Epidermal melanocyte (primary cell): ENCODE data around the gene MARK3.

Experiments used
- DNase-seq: peaks from one replicate; pipeline ENCODE4 v3.0.0; 2011; ENCODE audit warnings: low spot score; ENCODE audit not compliant: insufficient read length

Gene MARK3

DNA sequence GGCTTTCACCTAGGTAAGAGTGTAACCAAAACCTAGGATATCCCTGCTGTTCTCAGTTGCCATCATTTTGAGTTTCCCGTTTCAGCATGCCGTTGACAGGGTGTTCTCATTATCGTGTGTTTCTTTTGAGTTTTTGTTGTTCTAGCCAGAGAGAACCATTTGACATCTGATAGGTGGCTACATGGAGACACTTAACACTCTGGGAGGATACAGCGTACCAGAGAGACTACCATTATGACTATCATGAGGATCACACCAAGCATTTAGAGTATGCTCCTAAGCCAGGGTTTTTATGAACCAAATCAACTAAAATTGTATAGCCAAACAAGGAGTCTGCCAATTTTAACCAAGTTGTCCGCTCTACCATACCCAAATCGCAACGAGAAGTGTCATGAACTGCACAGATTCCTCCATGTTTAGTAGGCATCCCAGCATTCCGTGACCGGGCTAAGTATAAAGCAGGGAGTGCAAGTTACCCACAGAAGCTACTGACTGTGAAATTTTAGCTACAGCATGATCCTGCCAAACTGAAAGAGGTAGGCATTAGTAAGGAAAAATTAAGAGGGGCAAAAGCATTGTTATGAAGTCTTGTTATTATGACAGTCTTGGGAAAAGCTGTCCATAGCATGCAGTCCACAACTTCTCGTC lies 48.8 kb downstream of the MARK3 start:
- DNase-seq, result no peak

- DNase-seq, result no peak
Measured at GRCh38 chr14:103434868-103435442, 49.7 kb downstream of the MARK3 start.

DNA sequence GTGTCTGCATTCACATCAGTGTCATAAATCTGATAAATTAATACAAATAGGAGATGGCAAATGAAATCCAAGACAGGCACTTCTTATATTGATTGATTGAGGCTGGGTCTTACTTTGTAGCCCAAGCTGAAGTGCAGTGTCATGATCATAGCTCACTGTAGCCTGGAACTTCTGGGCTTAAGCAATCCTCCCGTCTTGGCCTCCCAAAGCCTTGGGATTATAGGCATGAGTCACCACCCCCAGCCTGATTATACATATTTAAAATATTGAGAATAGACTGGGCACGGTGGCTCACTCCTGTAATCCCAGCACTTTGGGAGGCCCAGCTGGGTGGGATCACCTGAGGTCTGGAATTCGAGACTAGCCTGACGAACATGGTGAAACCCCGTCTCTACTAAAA lies 51.3 kb downstream of the MARK3 start:
- no peak for DNase-seq

DNA sequence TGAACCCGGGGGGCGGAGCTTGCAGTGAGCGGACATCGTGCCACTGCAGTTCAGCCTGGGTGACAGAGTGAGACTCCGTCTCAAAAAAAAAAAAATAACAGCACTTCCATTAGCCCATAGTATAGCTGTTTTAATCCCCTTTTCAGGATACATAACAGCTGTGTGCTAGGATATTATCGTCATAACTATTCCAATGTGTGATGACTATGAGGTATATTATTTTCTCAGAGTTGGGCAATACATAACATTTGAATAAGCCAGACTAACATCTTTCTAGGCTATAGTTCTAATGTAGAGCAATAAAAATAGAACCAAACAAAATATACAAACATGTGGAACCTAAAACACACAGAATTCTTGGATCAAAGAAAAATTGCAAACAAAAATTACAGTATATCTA lies 57.1 kb downstream of the MARK3 start:
- no peak for DNase-seq

- no peak for DNase-seq
Measured at GRCh38 chr14:103443111-103443510, 57.9 kb downstream of the MARK3 start.

- DNase-seq, result no peak
Measured at GRCh38 chr14:103444837-103445524, 59.8 kb downstream of the MARK3 start.

GRCh38 chr14:103445806-103446205 lies 60.6 kb downstream of the MARK3 start:
- no peak for DNase-seq

DNA sequence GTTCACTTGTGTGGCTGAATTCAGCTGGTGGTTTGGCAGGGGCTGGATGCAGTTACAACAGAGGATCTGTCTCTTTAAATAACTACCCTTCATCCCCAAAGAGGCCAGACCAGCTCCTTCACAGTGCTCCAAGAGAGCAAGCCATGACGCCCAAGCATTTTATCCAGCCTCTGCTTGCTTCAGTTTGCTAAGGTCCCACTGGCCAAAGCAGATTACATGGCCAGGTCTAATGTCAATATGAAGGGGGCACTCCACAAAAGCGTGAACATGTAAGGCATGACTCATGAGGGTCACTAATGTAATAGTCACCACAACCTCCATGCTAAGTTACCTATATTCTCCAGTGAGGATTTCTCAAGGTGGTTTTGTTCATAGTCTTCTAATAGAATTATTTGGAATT lies 62.9 kb downstream of the MARK3 start:
- no peak for DNase-seq

DNA sequence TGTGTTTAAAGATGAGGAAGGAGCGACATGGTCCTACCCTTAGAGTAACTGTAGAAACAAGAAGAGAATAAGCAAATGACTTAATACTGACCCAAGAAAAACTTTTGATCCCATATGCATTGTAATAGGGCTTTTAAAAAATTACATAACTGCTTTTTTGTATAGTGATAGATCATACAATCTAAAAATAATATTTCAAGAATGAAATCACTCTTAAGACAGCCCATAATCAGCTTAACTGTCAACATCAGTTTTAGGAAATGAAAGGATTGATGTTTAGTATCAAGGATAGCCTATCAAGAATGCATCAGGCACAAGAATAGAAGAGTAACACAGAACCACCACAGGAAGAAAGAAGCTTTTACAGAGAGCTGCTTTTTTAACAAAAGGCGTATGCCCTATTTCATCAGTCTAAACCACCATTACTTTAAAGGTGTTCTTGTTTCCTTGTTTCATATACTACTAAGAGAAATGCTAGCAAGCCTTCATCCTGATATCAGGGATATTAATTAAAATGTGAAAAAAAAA lies 64.5 kb downstream of the MARK3 start:
- no peak for DNase-seq

- DNase-seq, result no peak
Measured at GRCh38 chr14:103450416-103450815, 65.2 kb downstream of the MARK3 start.

DNA sequence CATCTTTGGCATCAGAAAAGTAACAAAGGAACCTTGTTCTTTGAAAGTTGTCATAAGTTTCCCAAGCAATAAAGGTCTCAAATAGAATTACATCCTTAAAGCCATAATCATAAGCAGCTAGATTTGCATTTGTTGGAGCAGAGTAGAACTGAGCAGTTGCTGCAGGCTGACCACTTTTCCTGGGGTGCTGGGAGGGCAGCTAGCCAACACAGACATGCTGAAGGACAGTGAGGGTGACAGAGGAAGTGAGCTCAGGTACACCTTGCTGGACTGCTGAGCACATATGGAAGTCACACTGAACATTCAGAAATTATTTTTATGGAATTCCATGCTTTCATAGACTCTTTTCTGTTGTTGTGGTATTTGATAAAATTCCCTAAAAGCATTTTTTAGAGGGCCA lies 66.2 kb downstream of the MARK3 start:
- no peak for DNase-seq

DNA sequence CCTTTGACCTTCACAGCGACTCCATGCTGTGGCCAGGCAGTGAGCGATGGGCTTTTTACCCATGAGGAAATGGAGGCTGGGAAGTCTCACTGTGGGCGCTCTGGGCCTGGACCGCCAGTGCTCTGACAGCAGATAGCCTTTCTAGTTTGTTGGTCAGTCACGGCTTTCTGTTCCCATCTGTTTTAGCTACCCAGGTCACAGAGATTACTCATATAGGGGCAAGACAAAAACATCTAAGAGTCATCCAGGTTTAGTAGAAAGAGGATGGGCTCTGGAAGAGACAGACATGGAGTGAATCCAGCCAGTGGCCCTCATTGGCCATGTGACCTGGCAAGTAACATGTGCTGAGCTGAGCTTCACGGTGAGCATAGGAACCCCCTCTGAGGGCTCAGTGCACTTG lies 68.6 kb downstream of the MARK3 start:
- no peak for DNase-seq

DNA sequence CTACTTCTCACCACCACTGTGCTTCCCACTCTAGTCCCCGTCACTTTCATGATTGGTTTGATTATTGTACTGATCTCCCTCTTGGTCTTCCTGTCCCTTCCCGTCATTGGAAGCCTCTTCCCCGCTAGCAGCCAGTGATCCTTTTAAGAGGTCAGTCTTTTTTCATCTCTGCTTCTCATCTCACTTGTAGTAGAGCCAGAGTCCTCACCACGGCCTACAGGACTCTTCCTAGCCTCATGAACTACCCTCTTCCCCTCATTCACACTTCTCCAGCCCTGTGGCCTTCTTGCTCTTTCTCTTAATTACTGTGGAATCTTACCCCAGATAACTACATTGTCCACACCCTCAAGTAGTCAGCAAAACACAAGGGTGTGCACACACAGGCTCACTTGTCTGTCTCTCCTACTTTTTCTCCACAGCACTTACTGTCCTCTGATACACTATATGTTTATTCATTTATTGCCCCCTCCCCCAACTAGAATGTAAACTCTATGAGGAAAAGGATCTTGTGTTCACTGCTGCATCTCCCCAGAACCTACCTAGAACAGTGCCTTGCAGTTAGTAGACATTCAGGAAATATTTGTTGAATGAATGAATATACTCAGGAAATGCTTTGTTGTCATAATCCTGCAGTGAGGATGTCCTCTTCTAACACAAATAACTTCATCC lies 71.1 kb downstream of the MARK3 start:
- DNase-seq, result no peak

DNA sequence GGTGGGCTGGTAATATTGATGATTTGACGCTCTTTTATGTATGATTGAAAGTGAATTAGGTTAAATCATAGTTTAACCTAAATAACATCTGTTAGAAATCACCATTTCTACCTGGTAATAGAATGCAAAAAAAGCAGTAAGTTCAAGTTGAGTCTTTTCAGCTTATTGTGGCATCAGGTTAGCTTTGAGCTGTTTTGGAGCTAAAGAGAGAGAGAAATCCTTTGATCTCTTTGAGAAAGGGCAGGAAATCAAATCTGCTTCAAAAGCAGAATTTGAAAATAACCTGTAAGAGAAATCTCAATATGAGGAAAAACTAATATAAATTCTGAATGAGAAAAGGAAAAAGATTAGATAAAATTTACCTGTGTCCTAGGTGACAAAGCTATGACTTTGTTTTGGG lies 75.2 kb downstream of the MARK3 start:
- no peak for DNase-seq

DNA sequence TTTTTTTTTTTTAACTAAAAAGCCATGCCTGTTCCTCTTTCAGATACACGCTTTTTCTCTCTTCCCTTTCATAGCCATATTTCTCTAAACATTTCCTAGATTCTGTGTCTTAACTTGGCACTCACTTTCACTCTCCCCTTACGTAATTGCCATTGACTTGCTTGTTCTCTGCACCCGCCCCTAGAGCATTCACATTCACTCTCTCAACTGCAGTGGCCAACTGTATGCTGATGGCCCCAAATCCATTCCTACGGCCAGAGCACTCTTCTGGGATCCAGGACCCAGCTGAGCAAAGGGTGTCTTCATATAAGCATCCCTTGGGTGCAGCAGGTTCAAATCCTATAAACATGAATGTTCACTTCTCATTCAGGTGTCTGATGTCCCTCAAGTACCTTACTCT lies 77.9 kb downstream of the MARK3 start:
- no peak for DNase-seq

- DNase-seq, result no peak
Measured at GRCh38 chr14:103463851-103464250, 78.6 kb downstream of the MARK3 start.

DNA sequence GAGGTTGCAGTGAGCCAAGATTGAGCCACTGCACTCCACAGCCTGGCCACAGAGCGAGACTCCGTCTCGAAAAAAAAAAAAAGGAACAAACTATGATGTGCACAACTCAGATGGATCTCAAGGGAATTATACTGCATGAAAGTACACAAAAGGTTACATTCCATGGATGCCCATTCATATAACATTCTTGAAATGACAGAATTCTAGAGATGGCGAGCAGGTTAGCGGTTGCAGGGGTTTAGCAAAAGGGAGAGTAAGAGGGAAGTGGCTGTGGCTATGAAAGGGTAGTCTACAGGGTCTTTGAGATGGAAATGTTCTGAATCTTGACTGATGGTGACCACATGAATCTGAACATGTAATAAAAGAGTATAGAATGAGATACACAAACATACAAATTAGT lies 87.7 kb downstream of the MARK3 start:
- no peak for DNase-seq

DNA sequence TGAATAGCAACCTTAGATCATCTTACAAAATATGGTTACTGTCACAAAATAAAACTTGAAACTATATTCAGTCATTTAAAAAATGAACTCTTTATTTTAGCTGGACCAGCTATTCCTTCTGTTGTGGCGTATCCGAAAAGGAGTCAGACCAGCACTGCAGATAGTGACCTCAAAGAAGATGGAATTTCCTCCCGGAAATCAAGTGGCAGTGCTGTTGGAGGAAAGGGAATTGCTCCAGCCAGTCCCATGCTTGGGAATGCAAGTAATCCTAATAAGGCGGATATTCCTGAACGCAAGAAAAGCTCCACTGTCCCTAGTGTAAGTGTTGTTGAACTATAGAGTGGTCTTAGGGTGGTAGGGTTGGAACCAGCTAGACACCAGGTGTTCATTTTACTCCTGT lies 89.7 kb downstream of the MARK3 start:
- no peak for DNase-seq

GRCh38 chr14:103476065-103476464 lies 90.8 kb downstream of the MARK3 start:
- DNase-seq, result no peak

- DNase-seq, result no peak
Measured at GRCh38 chr14:103476631-103477030, 91.4 kb downstream of the MARK3 start.

- no peak for DNase-seq
Measured at GRCh38 chr14:103480595-103480994, 95.4 kb downstream of the MARK3 start.

DNA sequence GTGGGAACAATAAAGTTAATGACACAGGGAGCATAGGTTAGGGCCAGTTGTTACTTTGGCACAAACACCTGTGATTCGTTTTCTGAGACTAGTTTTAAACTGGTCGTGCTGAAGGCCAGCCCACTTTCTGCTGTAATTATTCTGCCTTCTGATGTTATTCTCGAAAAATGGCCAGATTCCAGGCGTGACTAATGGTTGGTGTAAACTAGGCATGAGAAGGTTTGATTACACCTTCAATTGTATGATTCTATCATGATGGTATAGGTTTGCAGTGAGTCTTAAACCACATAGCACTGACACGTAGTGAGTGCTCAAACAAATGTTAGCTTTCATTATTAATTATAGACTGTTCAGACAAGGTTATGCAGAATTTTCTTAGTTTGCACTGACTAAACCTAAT lies 98.4 kb downstream of the MARK3 start:
- no peak for DNase-seq
